B cell (primary cell): Measurements from ENCODE around the gene CATSPER1. TPM values are rescaled to one million over a fixed set of nuclear protein-coding genes. Genes with fewer than 3 reads are reported as not detected.

ENCODE experiments used
- ATAC-seq: fragments of 200-7000 bp; cut with Tn5 transposase; one replicate; pipeline ENCODE4 v1.10.0; 2021; ENCODE audit warnings: low read depth, mild to moderate bottlenecking, moderate number of reproducible peaks, moderate library complexity
- CTCF ChIA-PET: fragments of 350-600 bp; sonication (Branson Sonifier 250); formaldehyde crosslinking; loops from one replicate; lab custom pipeline; 2021; ENCODE audit warnings: antibody characterized with exemption, inconsistent platforms; lab: Charles Lee
- POLR2A ChIA-PET: fragments of 350-600 bp; sonication (Branson Sonifier 250); formaldehyde crosslinking; loops from one replicate; lab custom pipeline; 2021; ENCODE audit warnings: antibody characterized with exemption; lab: Charles Lee
- DNase-seq: peaks from one replicate; pipeline ENCODE4 v3.0.0; 2013
- H2AFZ ChIP-seq: 2 replicates; pipeline ENCODE4 v1.6.1; 2012; ENCODE audit warnings: mild to moderate bottlenecking, low read depth, low read length; ENCODE audit not compliant: insufficient read depth, poor library complexity, severe bottlenecking
- H3K27ac ChIP-seq, 2 donors: 1 replicate in 1 of 2; 2 replicates in 1 of 2; pipeline ENCODE4 v1.5.1; 2012 to 2013; ENCODE audit warnings: low read length in 2 of 2, mild to moderate bottlenecking in 2 of 2, moderate library complexity in 1 of 2
- H3K27me3 ChIP-seq, 4 experiments: fragments of 200-600 bp in 1 of 4; sonication (generic) in 1 of 4; replicated peaks in 1 of 4; 1 replicate in 2 of 4; 2 replicates in 2 of 4; pipeline versions ENCODE4 v1.6.1 to v1.7.0; 2013 to 2016; ENCODE audit warnings: low read length in 3 of 4, mild to moderate bottlenecking in 2 of 4, mixed read lengths in 1 of 4, moderate library complexity in 1 of 4; ENCODE audit not compliant: insufficient read depth in 4 of 4, control insufficient read depth in 3 of 4; ENCODE audit errors: control extremely low read depth in 1 of 4
- H3K36me3 ChIP-seq, 2 experiments: replicated peaks in 1 of 2; 1 replicate in 1 of 2; 2 replicates in 1 of 2; pipeline versions ENCODE4 v1.6.1 to v1.7.1; 2013; ENCODE audit warnings: low read length in 1 of 2; ENCODE audit not compliant: insufficient read depth in 2 of 2, control insufficient read depth in 1 of 2; ENCODE audit errors: control extremely low read depth in 1 of 2, extremely low read depth in 1 of 2
- H3K4me1 ChIP-seq, 2 donors: fragments of 200-600 bp in 1 of 2; sonication (generic) in 1 of 2; 1 replicate in 1 of 2; 2 replicates in 1 of 2; pipeline versions ENCODE4 v1.5.1 to v1.6.1; 2013 to 2017; ENCODE audit warnings: low read length in 2 of 2; ENCODE audit not compliant: control insufficient read depth in 2 of 2, insufficient read depth in 2 of 2
- H3K4me2 ChIP-seq: replicated peaks from 2 replicates; pipeline ENCODE3; 2012; ENCODE audit warnings: mild to moderate bottlenecking, low read depth, low read length; ENCODE audit not compliant: poor library complexity, severe bottlenecking
- H3K4me3 ChIP-seq, 5 experiments: fragments of 200-600 bp in 1 of 5; sonication (generic) in 1 of 5; 1 replicate in 3 of 5; 2 replicates in 2 of 5; pipeline versions ENCODE4 v1.5.1 to v1.7.0; 2011 to 2016; ENCODE audit warnings: low read length in 4 of 5, mild to moderate bottlenecking in 4 of 5, low read depth in 2 of 5, control low read depth in 1 of 5, moderate library complexity in 1 of 5; ENCODE audit not compliant: insufficient read depth in 1 of 5; ENCODE audit errors: control extremely low read depth in 1 of 5, extremely low read depth in 1 of 5
- H3K79me2 ChIP-seq: fragments of 200-600 bp; sonication (generic); one replicate; pipeline ENCODE4 v1.6.0; 2016; ENCODE audit warnings: low read length; ENCODE audit not compliant: control insufficient read depth, insufficient read depth
- H3K9ac ChIP-seq: fragments of 200-600 bp; sonication (generic); 2 replicates; pipeline ENCODE4 v1.6.1; 2017; ENCODE audit warnings: mild to moderate bottlenecking, low read length, moderate library complexity
- H3K9me3 ChIP-seq, 3 donors: one replicate each; pipeline versions ENCODE4 v1.6.1 to v1.7.1; 2013; ENCODE audit warnings: low read length in 2 of 3; ENCODE audit not compliant: control insufficient read depth in 2 of 3, insufficient read depth in 1 of 3; ENCODE audit errors: control extremely low read depth in 1 of 3
- H4K20me1 ChIP-seq: 2 replicates; pipeline ENCODE4 v1.6.0; 2012; ENCODE audit warnings: mild to moderate bottlenecking, low read length; ENCODE audit not compliant: insufficient read depth, control insufficient read depth, poor library complexity, severe bottlenecking
- H3K27ac Mint-ChIP-seq: one replicate; pipeline ENCODE4 v1.8.0; 2021; ENCODE audit warnings: mixed read lengths
- H3K27me3 Mint-ChIP-seq: one replicate; pipeline ENCODE4 v1.8.0; 2021; ENCODE audit warnings: mixed read lengths
- H3K4me1 Mint-ChIP-seq: one replicate; pipeline ENCODE4 v1.8.0; 2021; ENCODE audit warnings: mixed read lengths
- H3K4me3 Mint-ChIP-seq: one replicate; pipeline ENCODE4 v1.8.0; 2021; ENCODE audit warnings: mixed read lengths
- H3K9me3 Mint-ChIP-seq: one replicate; pipeline ENCODE4 v1.8.0; 2022; ENCODE audit warnings: mixed read lengths; ENCODE audit not compliant: insufficient read depth
- EZH2 ChIP-seq: IDR thresholded peaks from 2 replicates; pipeline ENCODE4 v1.6.1; 2012; ENCODE audit warnings: borderline replicate concordance, low read depth, mild to moderate bottlenecking, moderate library complexity, low read length; ENCODE audit not compliant: insufficient read depth, poor library complexity, severe bottlenecking
- WGBS: methylation state at CpG from one replicate; pipeline ENCODE4 v1.1.5; 2013; ENCODE audit warnings: missing lambda C conversion rate; ENCODE audit not compliant: insufficient coverage; 5-methylcytosine and 5-hydroxymethylcytosine counted together
- intact Hi-C: fragments of 100-400 bp; cut with micrococcal nuclease; formaldehyde crosslinking; loops from one replicate; pipeline ENCODE4 v1.10.0; 2022
- polyA plus RNA-seq: library from polyadenylated mRNA; depleted of rRNA; stranded (reverse); fragments of >200 nt; gene quantifications from 2 replicates; pipeline ENCODE4 v1.2.3, GENCODE V29; 2012
- total RNA-seq, 2 donors: library from RNA; stranded (reverse); fragments of 120-200 nt in 1 of 2; gene quantifications; 1 replicate in 1 of 2; 2 replicates in 1 of 2; pipeline versions ENCODE4 v1.2.3 to v1.2.4, GENCODE V29; 2013 to 2022
- TF ChIP-seq, protein P1 (sequence below): fragments of 200-600 bp; IDR thresholded peaks from one replicate; pipeline ENCODE4 v1.8.0; 2022; ENCODE audit warnings: antibody characterized with exemption, mild to moderate bottlenecking

CATSPER1 gene
- total and polyA plus RNA-seq, 2 donors (not counting 1 experiment from before 2014, with no cell fraction given), result not detected

DNA sequence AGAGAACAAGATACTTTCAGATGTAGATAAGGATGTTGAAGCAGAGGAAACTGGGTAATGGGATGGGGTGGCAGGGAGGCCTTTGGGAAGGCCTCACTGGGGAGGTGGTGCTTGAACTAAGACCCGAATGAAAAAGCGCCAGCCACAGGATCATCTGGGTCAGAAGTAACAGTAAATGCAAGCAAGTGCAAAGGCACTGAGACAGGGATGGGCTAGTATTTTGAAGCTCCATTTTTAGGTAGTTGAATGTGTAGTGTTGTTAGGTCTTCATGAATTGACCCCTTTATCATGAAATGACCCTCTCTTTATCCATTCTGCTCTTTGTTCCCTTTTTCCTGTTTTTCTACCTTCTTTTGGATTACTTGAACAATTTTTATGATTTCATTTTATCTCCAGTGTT is 37.6 kb upstream of the CATSPER1 start:
- intact Hi-C loops, result no loop called here
- Mint-ChIP-seq H3K4me3 (no peak overlapping the region), H3K27me3 (no peaks in the 10 kb centered on the region), H3K4me1 (peaks cover 44% of the 10 kb centered on the region), H3K9me3 (no peaks in the 10 kb centered on the region), H3K27ac (no peak overlapping the region)
- no peak overlapping the region for H3K4me2 ChIP-seq
- POLR2A ChIA-PET, result no interaction called here
- H3K79me2 ChIP-seq, result peaks cover 39% of the 10 kb centered on the region
- H3K27ac ChIP-seq, result peak overlapping the region in 1 of 2 donors; percentile 33
- peaks cover 4 to 99% of the 10 kb centered on the region in 2 experiments for H3K36me3 ChIP-seq
- H3K4me3 ChIP-seq, result no peak overlapping the region
- no peak for TF ChIP-seq EZH2
- peaks cover 23% of the 10 kb centered on the region for H4K20me1 ChIP-seq
- peaks cover 15 to 30% of the 10 kb centered on the region in 2 donors for H3K4me1 ChIP-seq
- no peak overlapping the region for H3K9ac ChIP-seq
- H3K9me3 ChIP-seq, result no peaks in the 10 kb centered on the region
- DNase-seq (no peak), ATAC-seq (no peak)
- H2AFZ ChIP-seq, result no peak overlapping the region
- 96% methylated on average over 2 of the region's 2 CpGs for WGBS
- CTCF ChIA-PET, result interaction anchor here (1.0 to 4.8 kb wide), 4 partner anchors 17 to 71 kb away, joined by 3 to 38 read pairs (median 5); no protein-coding TSS in a partner anchor
- no peaks in the 10 kb centered on the region for H3K27me3 ChIP-seq

- no peaks in the 10 kb centered on the region for H3K9me3 Mint-ChIP-seq
- H3K27ac ChIP-seq, result no peak overlapping the region
- no peak overlapping the region for H2AFZ ChIP-seq
- no peaks in the 10 kb centered on the region for H3K9me3 ChIP-seq
- intact Hi-C loops, result no loop called here
- no peak overlapping the region for H3K27ac Mint-ChIP-seq
- no CpG with 5 or more reads among the region's 2 CpGs for WGBS
- peaks cover 50% of the 10 kb centered on the region for H3K79me2 ChIP-seq
- peaks cover 17% of the 10 kb centered on the region for H4K20me1 ChIP-seq
- no peak for DNase-seq
- no peak overlapping the region for H3K4me3 Mint-ChIP-seq
- no peak overlapping the region for H3K4me3 ChIP-seq
- no peak overlapping the region for H3K9ac ChIP-seq
- peaks cover 9 to 16% of the 10 kb centered on the region in 2 donors for H3K4me1 ChIP-seq
- peaks cover 4 to 97% of the 10 kb centered on the region in 2 experiments for H3K36me3 ChIP-seq
- ATAC-seq, result no peak
- POLR2A ChIA-PET, result no interaction called here
- no peaks in the 10 kb centered on the region for H3K27me3 ChIP-seq
- no peak overlapping the region for H3K4me2 ChIP-seq
- no peaks in the 10 kb centered on the region for H3K27me3 Mint-ChIP-seq
- H3K4me1 Mint-ChIP-seq, result peaks cover 33% of the 10 kb centered on the region
- CTCF ChIA-PET, result interaction anchor here (0.6 to 4.8 kb wide), 3 partner anchors 17 to 72 kb away, joined by 3 to 38 read pairs (median 4); no protein-coding TSS in a partner anchor
- TF ChIP-seq, protein P1, sequence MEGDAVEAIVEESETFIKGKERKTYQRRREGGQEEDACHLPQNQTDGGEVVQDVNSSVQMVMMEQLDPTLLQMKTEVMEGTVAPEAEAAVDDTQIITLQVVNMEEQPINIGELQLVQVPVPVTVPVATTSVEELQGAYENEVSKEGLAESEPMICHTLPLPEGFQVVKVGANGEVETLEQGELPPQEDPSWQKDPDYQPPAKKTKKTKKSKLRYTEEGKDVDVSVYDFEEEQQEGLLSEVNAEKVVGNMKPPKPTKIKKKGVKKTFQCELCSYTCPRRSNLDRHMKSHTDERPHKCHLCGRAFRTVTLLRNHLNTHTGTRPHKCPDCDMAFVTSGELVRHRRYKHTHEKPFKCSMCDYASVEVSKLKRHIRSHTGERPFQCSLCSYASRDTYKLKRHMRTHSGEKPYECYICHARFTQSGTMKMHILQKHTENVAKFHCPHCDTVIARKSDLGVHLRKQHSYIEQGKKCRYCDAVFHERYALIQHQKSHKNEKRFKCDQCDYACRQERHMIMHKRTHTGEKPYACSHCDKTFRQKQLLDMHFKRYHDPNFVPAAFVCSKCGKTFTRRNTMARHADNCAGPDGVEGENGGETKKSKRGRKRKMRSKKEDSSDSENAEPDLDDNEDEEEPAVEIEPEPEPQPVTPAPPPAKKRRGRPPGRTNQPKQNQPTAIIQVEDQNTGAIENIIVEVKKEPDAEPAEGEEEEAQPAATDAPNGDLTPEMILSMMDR, result no peak
- TF ChIP-seq EZH2, result no peak
These were observed 36.1 kb upstream of the CATSPER1 start for GRCh38 chr11:66062408-66062807.
